ENCODE results near the gene PHTF1.
"Not testable (repeated sequence)": the region's sequence is repeated elsewhere in the genome, so short reads cannot be mapped to it uniquely, and the experiment has no call there.

Gene PHTF1

DNA sequence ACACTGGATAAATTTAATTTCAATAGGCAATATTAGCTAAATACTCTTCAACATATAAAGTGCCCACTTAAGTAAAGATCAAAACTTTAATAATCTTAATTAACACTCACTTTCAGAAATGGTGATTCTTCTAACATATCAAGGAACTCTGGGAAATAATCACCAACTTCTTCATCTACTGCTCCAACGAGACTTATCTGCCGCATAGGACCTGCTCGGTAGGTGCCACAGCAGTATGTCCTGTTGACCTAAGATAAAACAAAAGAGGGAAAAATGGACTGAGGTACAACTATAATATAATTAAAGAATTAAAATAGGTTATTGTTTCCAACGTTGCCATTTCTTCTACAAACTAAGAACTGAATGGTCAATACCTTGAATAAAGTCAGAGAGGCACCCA lies 18.3 kb upstream of the PHTF1 start:
- no peak for DNase-seq (ENCODE audit: low read depth, low spot score)

DNA sequence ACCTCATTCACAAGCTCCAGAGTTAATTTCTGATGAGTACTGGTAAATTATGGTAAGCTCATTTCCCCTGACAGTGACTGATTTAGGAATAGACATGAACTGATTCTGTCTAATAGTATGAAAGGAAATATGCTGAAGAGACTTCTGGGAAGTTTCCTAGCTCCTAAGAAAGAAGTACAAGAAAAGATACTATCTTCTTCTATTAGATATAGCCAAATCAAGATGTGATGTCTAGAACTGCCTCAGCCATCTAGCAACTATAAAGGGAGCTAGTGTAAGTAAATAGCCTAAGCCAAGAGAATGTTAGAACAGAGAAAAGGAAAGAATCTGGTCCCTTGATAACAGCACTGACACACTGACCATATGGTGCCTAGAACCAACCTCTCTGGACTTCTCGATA lies 10.7 kb upstream of the PHTF1 start:
- no peak for DNase-seq (ENCODE audit: low read depth, low spot score)

- no peak for DNase-seq (ENCODE audit: low read depth, low spot score)
Observed at GRCh38 chr1:113769601-113769970, 10.3 kb upstream of the PHTF1 start.

GRCh38 chr1:113768916-113769600 lies 9.8 kb upstream of the PHTF1 start:
- no peak for DNase-seq (ENCODE audit: low read depth, low spot score)

DNA sequence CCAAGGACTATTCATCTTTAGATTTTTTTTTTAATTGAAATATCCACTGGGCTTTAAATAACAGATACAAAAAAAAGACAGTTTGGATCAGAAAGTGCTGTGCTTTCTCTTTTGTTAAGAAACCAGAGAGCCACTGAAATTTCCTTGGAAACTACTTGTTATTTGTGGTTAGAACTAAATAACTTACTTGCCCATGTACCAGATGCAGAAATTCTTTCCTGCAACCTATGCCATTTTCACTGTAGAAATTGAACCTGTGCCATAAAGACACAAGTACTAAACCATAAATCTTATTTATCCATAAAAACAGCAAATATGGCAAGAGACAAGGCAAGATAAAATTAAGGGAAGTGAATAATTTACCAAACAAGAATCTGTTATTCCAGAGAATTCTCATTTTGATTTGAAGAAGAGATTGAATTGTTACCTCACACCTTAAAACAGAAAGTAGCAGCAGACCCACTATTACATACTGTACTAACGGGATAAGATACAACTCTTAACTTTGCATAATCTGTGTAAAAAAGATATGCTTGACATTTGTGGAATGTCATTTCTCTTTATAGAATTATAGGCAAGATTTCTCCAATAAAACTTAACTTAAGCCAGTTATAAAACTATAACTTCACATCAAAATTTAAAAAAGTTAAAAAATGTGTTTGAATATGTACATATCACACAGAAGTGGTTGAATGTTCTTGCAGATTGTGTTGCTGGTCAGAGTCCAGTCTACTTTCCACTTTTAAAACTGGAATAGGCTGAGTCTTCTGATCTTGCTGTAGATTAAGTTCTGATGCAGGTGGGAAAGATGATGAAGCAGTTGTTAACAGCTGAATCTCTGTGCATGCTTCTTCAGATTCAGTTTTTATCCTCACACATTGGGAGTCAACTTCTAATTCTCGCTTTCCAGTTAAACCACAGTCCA lies 6.3 kb upstream of the PHTF1 start:
- DNase-seq (ENCODE audit: low read depth, low spot score) = no peak

- DNase-seq (ENCODE audit: low read depth, low spot score) = no peak
Observed at GRCh38 chr1:113763661-113764060, 4.4 kb upstream of the PHTF1 start.

DNA sequence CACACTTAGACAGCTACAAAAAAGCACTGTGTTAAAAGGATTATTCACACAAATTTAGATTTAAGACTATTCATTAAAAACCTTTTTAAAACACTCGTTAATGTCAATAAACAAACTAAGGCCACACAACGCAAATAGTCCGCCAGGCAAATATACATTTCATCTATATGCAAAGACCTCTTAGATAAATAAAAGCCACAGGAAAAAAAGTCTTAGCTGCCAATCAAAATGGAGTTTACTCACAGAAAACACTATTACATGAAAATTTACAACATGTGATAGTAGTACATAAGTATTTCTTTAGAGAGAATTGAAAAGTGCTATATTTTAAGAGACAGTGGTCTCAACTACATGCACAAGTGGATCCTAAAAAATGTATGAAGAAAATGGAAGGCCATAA lies 2.7 kb upstream of the PHTF1 start:
- no peak for DNase-seq (ENCODE audit: low read depth, low spot score)

GRCh38 chr1:113760102-113761080 lies 1.1 kb upstream of the PHTF1 start:
- peak; percentile 14 for DNase-seq (ENCODE audit: low read depth, low spot score)

DNA sequence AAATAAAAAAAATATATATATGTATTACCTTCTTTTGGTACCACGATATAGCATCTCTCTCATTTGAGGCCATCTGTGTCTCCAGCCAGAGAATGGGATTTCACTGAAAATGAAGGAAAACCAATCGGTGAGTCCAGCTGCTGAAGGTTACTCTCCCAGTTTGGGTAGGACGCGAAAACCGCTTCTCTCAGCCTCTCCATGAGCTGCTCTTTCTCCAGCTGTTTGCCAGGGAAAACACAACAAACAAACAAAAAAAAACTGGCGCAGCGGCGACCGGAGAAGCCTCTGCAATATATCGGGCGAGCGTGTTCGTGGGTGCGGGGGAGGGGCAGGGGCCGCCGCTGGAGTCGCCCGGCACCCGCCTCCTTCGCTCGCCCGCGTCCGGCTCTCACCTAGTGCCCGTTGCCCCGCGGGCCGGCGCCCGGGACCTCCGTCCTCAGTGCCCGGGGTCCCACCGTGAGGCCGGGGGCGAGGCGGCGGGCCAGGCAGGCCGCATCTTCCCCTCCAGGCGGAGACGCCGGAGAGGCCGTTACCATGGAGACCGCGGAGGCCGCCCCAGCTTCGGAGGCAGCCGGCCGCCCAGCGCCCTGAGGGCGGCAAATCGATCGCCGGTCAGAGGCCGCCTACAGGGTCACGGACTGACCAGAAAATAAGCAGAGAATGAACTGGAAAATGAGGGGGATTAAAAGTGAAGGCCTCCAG lies 504 bp downstream of the PHTF1 start:
- DNase-seq (ENCODE audit: low read depth, low spot score) = peak; percentile 93

- no peak for DNase-seq (ENCODE audit: low read depth, low spot score)
Observed at GRCh38 chr1:113756461-113756860, 2.8 kb downstream of the PHTF1 start.

DNA sequence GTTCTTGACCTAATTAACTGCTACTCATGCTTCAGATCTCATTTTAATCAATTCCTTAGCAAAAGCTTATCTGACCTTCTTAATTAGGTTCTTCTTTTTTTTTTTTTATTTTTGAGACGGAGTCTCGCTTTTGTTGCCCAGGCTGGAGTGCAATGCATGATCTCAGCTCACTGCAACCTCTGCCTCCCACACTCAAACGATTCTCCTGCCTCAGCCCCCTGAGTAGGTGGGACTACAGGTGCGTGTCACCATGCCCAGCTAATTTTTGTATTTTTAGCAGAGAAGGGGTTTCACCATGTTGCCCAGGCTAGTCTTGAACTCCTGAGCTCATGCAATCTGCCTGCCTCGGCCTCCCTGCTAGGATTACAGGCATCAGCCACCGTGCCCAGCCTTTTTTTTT lies 6.0 kb downstream of the PHTF1 start:
- not testable (repeated sequence) for DNase-seq (ENCODE audit: low read depth, low spot score)

DNA sequence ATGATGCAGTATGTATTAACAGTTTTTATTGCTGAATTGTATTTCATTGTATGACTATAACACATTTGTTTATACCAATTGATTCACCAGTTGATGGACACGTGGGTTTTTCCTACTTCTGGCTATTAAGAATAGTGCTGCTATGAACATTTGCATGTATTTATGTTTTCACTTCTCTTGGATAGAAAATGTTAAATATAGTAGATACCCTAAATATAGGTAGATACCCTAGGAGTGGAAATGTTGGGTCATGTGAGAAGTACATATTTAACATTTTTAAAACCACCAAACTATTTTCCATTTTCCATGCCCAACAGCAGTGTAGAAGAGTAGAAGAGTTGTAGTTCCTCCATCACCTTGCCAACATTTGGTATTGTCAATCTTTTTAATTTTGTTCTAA lies 7.8 kb downstream of the PHTF1 start:
- DNase-seq (ENCODE audit: low read depth, low spot score) = no peak

DNA sequence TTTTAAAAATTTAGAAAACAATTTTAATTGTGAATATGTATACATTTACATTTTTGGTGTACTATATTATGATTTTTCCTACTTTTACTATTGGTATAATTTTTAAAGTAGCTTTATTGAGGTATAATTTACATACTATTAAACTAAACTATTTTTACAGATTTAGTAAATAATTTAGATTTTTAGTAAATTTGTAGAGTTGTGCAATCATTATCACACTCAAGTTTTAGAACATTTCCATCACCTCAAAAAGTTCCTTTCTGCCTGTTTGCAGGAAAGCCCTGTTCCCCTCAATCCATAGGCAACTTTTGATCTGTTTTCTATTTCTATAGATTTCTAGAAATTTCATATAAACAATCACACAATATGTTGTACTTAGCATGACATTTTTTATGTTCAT lies 8.2 kb downstream of the PHTF1 start:
- DNase-seq (ENCODE audit: low read depth, low spot score) = no peak

GRCh38 chr1:113749402-113749801 lies 9.9 kb downstream of the PHTF1 start:
- no peak for DNase-seq (ENCODE audit: low read depth, low spot score)

DNA sequence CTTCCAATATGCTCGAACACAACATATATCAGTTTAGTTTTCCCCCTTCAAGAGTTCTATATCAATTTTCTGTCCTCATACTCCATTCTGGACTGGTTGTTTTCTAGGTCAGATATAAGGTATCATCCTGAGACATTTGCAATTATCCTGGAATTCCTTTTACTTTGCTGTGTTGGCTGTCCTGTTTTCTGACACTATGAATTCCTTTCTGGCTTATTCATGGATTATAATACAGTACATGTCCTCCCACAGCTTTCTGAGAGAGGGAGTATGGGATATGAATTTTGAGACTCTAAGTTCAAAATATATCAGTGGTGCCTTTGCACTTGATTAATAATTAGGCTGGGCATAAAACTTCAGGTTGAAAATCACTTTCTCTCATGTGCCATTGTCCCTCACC lies 11.9 kb downstream of the PHTF1 start:
- no peak for DNase-seq (ENCODE audit: low read depth, low spot score)

DNA sequence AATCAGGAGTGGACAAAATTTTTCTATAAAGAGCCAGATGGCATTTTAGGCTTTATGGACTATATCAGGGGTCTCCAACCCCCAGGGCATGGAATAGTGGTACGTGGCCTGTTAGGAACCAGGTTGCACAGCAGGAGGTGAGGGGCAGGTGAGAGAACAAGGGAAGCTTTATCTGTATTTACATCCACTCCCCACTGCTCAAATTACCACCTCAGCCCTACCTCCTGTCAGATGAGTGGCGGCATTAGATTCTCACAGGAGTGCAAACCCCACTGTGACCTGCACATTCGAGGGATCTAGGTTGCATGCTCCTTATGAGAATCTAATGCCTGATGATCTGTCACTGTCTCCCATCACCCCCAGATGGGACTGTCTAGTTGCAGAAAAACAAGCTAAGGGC lies 13.9 kb downstream of the PHTF1 start:
- DNase-seq (ENCODE audit: low read depth, low spot score) = no peak

- DNase-seq (ENCODE audit: low read depth, low spot score) = no peak
Observed at GRCh38 chr1:113744114-113744513, 15.2 kb downstream of the PHTF1 start.

- no peak for DNase-seq (ENCODE audit: low read depth, low spot score)
Observed at GRCh38 chr1:113742515-113742914, 16.8 kb downstream of the PHTF1 start.

- no peak for DNase-seq (ENCODE audit: low read depth, low spot score)
Observed at GRCh38 chr1:113734357-113735055, 24.8 kb downstream of the PHTF1 start.

DNA sequence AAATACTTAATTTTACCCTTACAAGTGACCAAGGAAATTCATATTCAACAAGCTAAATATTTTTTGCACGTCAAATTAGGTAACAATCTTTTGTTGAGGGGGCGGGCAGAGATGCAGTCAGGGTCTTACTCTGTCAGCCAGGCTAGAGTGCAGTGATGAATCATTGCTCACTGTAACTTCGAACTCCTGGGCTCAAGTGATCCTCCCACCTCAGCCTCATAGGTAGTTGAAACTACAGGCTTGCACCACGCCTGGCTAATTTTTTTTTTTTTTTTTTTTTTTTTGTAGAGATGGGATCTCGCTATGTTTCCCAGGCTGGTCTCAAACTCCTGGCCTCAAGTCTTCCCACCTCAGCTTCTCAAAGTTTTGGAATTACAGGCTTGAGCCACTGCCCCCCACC lies 26.5 kb downstream of the PHTF1 start:
- DNase-seq (ENCODE audit: low read depth, low spot score) = no peak

DNA sequence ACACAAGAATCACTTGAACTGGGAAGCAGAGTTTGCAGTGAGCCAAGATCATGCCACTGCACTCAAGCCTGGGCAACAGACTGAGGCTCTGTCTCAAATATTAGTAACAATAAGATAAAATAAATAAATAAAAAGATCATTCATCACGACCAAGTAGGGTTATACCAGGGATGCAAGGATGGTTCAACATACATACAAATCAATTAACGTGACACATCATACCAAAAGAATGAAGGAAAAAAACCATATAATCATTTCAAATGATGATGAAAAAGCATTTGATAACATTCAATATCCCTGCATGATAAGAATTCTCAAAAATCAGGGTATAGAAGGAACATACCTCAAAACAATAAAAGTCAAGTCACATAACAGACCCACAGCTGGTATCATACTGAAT lies 38.3 kb downstream of the PHTF1 start:
- DNase-seq (ENCODE audit: low read depth, low spot score) = no peak
